ENCODE results near the gene TOR1AIP1. TPM values are rescaled to one million over a fixed set of nuclear protein-coding genes. Genes with fewer than 3 reads are reported as not detected.
"Not testable (repeated sequence)": the region's sequence is repeated elsewhere in the genome, so short reads cannot be mapped to it uniquely, and the experiment has no call there.

TOR1AIP1 gene
- total RNA-seq, 1 donor from 2014 or later = 20.3 TPM

DNA sequence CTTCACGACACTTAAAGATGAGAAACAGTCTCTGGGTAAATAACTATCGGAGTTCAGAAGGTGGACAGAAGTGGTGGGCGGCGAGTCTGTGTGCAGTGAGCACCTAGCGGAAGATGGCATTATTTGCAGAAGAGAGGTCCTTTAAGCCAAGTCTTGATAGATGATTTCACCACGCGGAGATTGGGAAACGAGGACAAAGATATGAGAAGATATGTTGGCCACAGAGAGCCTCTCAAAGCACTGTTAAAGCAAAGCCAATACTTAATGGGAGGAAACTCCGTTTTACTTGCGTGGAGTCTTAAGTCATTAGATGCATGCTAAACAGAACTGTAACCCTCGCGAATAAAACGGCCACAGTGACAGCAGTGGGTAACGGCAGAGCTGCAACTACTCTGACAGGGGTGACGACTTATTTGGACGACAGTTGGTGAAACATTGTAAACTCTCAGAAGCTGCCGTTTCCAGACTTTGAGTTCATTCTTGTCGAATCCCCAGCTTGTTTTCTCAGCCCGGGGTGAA, 71.9 kb downstream of the TOR1AIP1 start:
- peak in 1 of 2 experiments; percentile 42 for DNase-seq (ENCODE audit: low spot score in 2 of 2, unreplicated experiment in 2 of 2)
- H3K36me3 Mint-ChIP-seq = no peaks in the 10 kb centered on the region

DNA sequence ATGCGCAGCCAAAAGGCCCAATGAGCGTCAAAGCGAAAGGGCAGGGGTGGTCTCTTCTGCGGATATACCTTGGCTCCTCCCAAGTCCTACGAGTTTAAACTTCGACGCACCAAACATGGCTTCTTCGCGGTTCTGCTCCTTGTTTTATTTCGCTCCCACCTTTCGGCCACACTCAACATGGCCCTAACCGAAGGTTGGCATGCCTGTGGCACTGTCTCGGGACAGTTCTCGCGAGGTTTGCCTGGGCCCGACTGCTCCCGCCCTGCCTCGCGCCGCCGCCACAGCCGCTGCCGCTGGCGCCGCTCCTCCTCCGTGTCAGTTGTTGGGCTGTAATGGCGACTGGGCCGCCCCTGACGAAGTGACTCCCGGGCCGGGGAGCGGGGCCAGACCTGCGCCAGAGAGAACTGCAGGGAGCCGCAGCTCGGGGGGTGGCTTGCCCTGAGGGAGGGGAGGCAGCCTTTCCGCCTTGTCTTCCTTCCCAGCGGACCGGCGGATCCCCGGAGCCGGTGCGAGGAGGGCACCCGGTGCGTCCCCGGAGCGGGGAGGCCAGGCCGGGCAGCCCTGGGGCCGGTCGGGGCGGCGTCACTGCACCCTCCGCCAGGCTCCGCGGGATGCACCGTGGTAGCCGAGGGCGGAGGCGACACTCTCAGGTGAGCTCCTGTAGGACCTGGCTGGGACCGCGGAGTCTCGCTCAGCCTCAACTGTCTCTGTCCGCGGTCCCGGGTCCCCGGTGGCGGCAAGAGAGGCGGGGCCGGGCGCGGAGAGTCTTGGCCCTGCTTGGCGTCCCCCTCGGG, 72.6 kb downstream of the TOR1AIP1 start, which contains the start of gene CEP350:
CEP350 (plus strand) TSS at position 318 of the 794 bp plus-strand sequence. CDS start 31,372 bp downstream, outside the sequence.
- Mint-ChIP-seq H3K27me3 (ENCODE audit: low read depth) (no peaks in the 10 kb centered on the region), H3K4me3 (peak within 1 kb of the TSS; percentile 87), H3K27ac (peak within 1 kb of the TSS; percentile 96), H3K36me3 (no peaks in the 10 kb centered on the region), H3K4me1 (peaks cover 24% of the 10 kb centered on the region), H3K9me3 (no peaks in the 10 kb centered on the region)
- TF ChIP-seq, protein P1, sequence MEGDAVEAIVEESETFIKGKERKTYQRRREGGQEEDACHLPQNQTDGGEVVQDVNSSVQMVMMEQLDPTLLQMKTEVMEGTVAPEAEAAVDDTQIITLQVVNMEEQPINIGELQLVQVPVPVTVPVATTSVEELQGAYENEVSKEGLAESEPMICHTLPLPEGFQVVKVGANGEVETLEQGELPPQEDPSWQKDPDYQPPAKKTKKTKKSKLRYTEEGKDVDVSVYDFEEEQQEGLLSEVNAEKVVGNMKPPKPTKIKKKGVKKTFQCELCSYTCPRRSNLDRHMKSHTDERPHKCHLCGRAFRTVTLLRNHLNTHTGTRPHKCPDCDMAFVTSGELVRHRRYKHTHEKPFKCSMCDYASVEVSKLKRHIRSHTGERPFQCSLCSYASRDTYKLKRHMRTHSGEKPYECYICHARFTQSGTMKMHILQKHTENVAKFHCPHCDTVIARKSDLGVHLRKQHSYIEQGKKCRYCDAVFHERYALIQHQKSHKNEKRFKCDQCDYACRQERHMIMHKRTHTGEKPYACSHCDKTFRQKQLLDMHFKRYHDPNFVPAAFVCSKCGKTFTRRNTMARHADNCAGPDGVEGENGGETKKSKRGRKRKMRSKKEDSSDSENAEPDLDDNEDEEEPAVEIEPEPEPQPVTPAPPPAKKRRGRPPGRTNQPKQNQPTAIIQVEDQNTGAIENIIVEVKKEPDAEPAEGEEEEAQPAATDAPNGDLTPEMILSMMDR (IDR thresholded peaks at IDR 0.05; ENCODE audit: unreplicated experiment) = no peak
- peak; percentile 93 to 97 for DNase-seq (ENCODE audit: low spot score in 2 of 2, unreplicated experiment in 2 of 2)

More for the DNA sequence above, 71.9 kb downstream of the TOR1AIP1 start:
- Mint-ChIP-seq H3K4me1 (peaks cover 24% of the 10 kb centered on the region), H3K27ac (peak overlapping the region; percentile 90), H3K9me3 (no peaks in the 10 kb centered on the region), H3K27me3 (ENCODE audit: low read depth) (peaks cover 2% of the 10 kb centered on the region), H3K4me3 (peak overlapping the region; percentile 87)
- TF ChIP-seq, protein P1 (IDR thresholded peaks at IDR 0.05; ENCODE audit: unreplicated experiment) = no peak

DNA sequence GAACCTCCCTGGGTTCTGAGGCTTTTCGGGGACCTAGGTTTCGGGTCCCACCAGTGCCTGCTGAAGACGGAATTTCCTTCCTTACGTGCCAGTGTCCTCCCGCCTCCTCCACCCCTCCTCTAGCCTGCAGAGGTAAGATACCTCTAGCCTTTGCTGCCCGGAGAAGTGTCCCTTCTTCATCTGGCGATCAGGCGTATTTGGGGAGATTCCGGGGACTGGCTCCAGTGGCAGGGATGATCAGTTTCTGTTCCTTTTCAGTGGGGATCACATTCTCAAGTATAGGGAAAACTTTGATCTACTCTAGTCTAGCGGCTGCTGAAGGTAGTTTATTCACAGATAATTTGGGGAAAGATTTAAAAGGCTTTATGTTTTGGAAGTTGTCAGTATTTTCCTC, 73.2 kb downstream of the TOR1AIP1 start:
- H3K27me3 Mint-ChIP-seq (ENCODE audit: low read depth) = no peaks in the 10 kb centered on the region

DNA sequence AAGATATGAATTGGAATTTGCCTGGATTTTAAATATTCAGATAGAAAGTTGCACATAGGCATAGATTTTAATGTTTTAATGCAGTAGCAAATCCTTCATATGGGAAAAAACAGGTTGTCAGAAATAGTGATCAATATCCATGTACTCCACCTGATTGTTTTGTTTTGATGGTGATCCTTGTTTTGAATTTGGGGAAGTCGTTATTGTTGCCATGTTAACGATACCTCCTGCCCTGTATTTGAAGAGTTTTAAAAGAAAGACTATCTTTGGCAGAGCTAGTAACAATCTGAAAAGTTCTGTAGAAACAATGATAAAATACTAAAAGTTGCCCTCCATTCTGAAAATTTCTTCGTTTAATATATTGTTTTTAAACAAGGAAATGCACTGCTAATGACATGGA, 73.6 kb downstream of the TOR1AIP1 start:
- H3K36me3 Mint-ChIP-seq = no peaks in the 10 kb centered on the region

More for the DNA sequence above, 73.2 kb downstream of the TOR1AIP1 start:
- Mint-ChIP-seq H3K27ac (peak overlapping the region; percentile 96), H3K9me3 (no peaks in the 10 kb centered on the region), H3K4me1 (peaks cover 24% of the 10 kb centered on the region), H3K4me3 (peak overlapping the region; percentile 87), H3K36me3 (no peaks in the 10 kb centered on the region)
- TF ChIP-seq, protein P1 (IDR thresholded peaks at IDR 0.05; ENCODE audit: unreplicated experiment) = no peak
- DNase-seq (ENCODE audit: low spot score in 2 of 2, unreplicated experiment in 2 of 2) = no peak

DNA sequence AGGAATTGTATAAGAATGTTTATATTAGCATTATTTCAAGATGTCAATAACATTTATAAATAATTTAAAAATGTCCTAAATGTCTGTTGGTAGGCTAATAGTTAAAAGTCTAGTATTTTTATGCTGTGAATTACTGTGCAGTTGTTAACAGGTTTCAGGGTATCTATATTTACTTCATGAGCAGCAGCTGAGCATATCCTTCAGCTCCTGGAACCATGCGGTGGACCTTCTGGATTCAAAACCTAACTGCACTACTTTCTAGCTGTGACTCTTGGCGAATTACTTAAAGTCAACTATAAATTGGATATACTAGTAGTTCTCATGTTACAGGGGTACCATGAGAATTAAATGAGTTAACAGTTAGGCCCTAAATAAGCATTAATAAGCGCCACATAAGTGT, 76.3 kb downstream of the TOR1AIP1 start:
- no peak overlapping the region for H3K27ac Mint-ChIP-seq
- peaks cover 17% of the 10 kb centered on the region for H3K36me3 Mint-ChIP-seq
- H3K9me3 Mint-ChIP-seq = peaks cover 3% of the 10 kb centered on the region
- DNase-seq (ENCODE audit: low spot score in 2 of 2, unreplicated experiment in 2 of 2) = no peak
- TF ChIP-seq, protein P1 (IDR thresholded peaks at IDR 0.05; ENCODE audit: unreplicated experiment) = no peak
- no peaks in the 10 kb centered on the region for H3K27me3 Mint-ChIP-seq (ENCODE audit: low read depth)
- peaks cover 24% of the 10 kb centered on the region for H3K4me1 Mint-ChIP-seq
- no peak overlapping the region for H3K4me3 Mint-ChIP-seq

More for the DNA sequence above, 73.6 kb downstream of the TOR1AIP1 start:
- no peak for DNase-seq (ENCODE audit: low spot score in 2 of 2, unreplicated experiment in 2 of 2)
- Mint-ChIP-seq H3K27me3 (ENCODE audit: low read depth) (no peaks in the 10 kb centered on the region), H3K4me1 (peaks cover 24% of the 10 kb centered on the region), H3K9me3 (no peaks in the 10 kb centered on the region), H3K27ac (peak overlapping the region; percentile 96), H3K4me3 (peak overlapping the region; percentile 87)
- TF ChIP-seq, protein P1 (IDR thresholded peaks at IDR 0.05; ENCODE audit: unreplicated experiment) = no peak

DNA sequence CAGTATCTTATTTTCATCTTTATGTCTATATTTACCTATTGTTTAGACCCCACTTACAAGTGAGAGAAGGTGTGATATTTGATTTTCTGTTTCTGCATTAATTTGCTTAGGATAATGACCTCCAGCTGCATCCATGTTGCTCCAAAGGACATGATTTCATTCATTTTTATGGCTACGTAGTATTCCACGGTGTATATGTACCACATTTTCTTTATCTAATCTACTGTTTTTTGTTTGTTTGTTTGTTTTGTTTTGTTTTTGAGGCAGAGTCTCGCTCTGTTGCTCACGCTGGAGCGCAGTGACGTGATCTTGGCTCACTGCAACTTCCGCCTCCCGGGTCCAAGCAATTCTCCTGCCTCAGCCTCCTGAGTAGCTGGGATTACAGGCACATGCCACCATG, 80.1 kb downstream of the TOR1AIP1 start:
- H3K4me1 Mint-ChIP-seq; H3K9me3 Mint-ChIP-seq; H3K27ac Mint-ChIP-seq; H3K27me3 Mint-ChIP-seq (ENCODE audit: low read depth); DNase-seq (ENCODE audit: low spot score in 2 of 2, unreplicated experiment in 2 of 2); H3K4me3 Mint-ChIP-seq: not testable (repeated sequence)
- H3K36me3 Mint-ChIP-seq = peaks cover 23% of the 10 kb centered on the region

Measured in mesothelial cell of epicardium (in vitro differentiated cells).